Measurements from ENCODE around the gene NRAS.

DNA sequence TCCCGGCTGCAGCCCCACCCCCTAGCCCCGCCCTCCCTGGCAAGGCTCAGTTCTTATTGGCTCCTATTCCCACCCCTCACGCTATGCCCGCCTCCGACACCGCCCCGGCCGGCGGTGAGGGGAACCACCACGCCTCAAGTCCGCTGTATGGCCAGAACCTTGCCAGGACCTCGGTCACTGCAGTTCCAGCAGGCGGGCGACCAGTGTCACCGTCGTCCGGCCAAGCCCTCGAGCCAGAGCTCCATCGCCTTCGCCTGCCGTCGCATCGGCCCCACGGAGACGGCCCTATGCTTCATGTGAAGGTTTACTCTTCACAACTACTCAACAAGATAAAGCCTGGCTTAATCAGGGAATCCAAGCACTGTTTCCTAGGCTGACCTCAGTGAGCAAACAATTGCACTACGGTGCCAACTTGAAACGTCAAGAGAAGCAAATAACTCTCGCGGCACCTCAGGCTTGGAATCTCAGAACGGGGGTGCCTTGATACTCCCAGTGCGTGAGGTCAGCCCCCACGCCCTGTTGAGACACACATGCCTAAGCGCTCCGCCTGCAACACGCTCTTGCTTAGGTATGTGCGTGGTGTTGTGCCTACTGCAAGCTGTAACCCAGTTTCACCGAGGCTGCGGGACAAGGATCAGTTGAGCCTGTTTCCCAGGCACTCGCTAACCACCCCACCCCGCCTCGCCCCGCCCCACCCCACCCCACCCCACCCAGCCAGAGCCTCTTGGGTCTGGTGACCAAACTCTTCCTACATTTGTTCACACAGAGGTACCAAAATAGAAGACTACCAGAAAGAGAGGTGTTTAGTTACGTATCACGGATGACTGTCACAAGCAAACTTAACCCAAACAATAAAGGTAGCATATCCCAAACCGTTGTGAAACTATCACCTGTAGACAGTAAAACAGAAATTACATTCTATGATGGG, 46.2 kb downstream of the NRAS start:
- no peak for TF ChIP-seq CTCF (IDR thresholded peaks at IDR 0.05; ENCODE audit: low read depth, low read length)
- no peak for TF ChIP-seq EZH2phosphoT487 (IDR thresholded peaks at IDR 0.05; ENCODE audit: low read depth)

All from OCI-LY3 (cell line).